GM21367 (cell line): Measurements from ENCODE around the gene CHFR.
"Not testable (repeated sequence)": the region's sequence is repeated elsewhere in the genome, so short reads cannot be mapped to it uniquely, and the experiment has no call there.

ENCODE experiments used
- ATAC-seq: cut with Tn5 transposase; IDR thresholded peaks from one replicate; pipeline ENCODE4 v1.9.1; 2021; ENCODE audit not compliant: unreplicated experiment

The CHFR gene

DNA sequence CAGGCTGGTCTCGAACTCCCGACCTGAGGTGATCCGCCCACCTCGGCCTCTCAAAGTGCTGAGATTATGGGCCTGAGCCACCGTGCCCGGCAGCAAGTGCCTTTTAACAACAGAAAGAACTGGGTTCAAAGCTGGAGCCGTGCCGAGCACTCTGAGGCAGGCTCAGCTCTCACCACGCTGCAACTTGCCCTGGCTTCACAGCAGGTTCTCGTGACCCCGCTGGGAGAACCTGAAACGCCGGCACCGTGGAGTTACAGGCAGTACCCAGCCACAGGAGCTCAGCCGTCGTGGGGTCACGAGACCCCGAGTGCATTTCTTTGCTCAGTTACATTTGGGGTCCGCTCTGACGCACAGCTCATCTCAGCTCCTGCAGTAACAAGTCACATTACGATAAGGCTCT is 73.2 kb downstream of the CHFR start:
- no peak for ATAC-seq

DNA sequence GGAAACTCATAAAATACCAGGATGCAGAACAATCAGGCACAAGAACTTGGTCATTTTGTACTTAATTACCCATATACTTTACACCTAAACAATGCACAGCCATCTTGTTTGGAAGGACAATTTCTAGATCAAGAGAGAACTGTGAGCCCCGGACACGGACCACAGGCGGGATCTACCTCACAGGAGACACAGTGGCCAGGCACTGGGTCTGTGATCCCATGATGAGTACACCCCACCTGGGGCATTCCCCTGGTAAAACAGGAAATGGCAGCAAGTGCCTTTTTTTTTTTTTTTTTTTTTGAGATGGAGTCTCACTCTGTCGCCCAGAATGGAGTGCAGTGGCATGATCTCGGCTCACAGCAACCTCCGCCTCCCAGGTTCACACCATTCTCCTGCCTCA is 74.0 kb downstream of the CHFR start:
- ATAC-seq = no peak

DNA sequence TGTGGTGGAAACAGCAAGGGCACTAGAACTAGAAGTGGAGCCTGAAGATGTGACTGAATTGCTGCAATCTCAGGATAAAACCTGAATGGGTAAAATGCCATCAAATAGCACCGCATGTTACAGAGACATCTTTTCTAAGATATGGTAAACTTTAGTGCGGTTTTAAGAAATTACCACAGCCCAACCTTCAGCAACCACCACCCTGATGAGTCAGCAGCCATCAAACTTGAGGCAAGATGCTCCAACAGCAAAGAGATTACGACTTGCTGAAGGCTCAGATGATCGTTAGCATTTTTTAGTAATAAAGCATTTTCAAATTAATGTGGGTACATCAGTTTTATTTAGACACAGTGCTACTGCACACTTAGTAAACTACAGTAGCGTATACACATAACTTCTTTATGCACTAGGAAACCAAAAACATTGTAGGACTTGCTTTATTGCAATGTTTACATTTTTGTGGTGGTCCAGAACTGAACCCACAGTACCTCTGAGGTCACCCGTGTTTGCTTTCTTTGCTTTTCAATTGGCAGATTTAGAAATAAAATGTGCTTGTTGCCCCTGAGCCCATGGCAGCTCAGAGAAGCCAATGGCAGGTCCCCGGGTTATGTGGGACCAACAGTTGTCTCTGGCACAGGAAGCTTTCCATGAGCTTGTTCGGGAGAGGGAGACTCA is 74.6 kb downstream of the CHFR start:
- ATAC-seq = no peak

DNA sequence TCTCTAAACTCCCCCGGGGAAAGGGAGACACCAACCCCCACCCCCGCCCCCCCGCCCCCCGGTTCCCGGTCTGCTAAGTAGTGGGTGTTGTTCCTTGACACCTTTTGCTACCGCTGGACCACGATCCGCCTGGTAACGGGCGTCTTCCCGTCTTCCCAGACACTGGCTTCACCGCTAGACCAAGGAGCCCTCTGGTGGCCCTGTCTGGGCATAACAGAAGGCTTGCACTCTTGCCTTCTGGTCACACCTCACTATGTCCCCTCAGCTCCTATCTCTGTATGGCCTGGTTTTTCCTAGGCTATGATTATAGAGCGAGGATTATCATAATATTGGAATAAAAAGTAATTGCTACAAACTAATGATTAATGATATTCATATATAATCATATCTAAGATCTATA is 78.0 kb downstream of the CHFR start:
- ATAC-seq = not testable (repeated sequence)

DNA sequence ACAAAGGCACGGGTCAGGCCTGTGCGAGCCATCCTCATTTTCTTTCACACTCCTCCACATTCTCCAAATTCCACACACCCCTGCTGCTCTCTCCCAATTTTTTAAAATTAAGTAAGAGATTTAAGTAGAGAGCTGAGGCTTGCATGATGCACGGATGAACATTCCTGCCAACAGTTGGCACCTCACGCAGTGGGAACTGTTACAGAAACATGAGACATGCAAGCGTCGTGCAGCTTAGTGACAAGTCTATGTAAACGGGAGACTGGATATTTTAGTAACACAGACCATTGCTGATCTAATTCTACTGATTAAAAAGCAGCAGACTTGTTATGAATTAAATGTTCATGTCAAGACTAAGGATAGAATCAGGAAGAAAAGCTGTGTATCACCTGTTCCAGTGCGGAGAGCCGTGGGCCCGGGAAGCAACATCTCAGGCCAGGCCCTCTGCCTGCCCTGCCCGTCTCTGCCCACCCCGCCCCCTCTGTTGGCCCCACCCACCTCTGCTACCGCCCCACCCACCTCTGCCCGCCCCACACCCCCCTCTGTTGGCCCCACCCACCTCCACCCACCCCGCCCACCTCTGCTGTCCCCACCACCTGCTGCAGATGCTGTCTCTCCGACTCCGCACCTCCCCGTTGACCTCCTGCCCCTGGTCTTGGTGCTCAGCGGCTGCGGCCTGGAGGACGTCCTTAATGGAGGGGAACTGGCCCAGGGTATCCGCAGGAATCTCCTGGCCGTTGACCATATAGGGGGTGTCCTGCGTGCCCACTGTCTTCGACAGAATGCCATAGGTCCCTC is 79.9 kb downstream of the CHFR start:
- ATAC-seq = no peak

DNA sequence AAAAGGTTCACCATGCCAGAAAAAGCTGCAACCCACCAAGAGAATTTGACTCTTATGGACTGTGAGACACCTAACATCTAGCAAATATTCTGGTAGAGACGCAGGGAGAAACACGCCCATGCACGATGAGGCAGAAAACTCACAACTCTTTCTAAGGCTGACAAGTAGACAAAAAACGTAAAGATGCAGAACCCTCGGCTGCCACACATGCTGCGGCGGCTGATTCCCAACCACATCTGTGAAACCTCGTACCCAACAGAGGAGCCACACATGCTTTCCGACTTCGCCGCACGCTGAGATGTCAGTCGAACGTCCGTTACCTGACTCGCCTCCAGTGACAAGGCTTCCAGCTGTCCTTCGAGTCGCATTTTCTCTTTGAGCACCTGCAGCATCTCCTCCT is 80.5 kb downstream of the CHFR start:
- ATAC-seq = no peak

DNA sequence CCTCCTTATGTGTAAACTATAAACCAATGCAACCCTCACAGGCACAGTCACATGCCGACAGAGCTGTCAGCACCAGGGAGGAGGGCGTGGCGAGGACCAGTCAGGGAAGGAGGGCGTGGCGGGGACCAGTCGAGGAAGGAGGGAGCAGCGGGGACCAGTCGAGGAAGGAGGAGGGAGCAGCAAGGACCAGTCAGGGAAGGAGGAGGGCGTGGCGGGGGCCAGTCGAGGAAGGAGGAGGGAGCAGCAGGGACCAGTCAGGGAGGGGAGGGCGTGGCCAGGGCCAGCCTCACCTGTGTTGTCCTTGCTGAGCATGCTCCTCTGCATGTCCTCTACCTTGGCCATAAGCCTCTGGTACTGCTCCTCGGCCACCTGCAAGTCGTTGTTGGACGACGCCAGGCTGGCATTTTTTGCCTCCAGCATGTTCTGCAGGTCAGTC is 83.0 kb downstream of the CHFR start:
- no peak for ATAC-seq

DNA sequence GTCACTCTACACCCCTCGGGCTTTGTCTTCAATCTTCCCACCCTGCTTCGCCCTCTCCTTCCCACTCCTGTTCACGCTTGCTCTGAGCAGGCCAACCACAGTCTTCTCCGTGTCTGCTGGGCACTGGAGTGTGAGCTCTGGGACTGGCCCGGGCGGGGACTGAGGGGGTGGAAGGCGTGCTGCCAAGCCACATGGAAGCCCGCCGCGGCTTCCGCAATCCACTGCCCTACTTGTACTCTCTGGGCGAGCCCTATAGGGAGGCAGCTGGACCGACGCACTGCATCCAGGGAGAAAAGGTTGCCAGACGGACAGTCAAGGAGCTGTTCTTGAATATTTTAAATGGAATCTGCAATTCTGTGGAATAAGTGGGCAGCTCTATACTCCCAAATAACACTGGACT is 83.5 kb downstream of the CHFR start:
- ATAC-seq = no peak

DNA sequence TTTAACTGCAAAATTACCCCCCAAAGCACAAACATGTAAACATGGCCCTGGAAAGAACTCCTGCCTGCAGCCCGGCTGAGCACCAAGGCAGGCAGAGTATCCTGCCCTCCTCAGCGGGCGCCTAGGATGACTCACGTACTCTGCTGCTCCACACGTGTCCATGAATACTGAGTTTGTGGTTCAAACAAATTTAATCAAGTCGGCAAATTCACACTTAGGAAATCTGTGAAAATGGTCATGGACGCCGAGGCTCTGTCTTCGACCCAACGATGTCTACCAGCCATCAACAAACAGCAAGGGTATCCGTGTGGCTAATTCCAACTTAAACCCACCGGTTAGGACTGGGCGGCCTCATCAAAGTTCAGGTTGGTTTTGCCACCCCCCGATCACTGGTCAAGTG is 84.3 kb downstream of the CHFR start:
- ATAC-seq = no peak

DNA sequence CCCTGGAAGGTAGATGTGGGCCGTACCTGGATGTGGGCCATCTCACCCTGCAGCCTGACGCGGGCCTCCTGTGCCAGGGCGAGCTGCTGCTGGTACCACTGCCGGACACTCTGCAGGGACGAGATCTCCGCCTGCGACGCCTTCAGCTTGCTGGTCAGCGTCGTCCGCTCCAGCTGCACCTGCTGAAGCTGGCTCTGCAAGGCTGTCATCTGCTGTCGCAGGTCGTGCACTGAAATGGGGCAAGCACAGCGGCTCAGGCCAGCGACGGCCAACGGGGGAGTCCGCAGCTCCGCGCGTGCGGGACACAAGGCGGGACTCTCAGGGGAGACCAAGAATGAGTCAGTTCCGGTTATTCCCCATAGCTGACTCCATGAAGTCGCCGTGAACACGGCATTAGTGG is 85.7 kb downstream of the CHFR start:
- no peak for ATAC-seq

DNA sequence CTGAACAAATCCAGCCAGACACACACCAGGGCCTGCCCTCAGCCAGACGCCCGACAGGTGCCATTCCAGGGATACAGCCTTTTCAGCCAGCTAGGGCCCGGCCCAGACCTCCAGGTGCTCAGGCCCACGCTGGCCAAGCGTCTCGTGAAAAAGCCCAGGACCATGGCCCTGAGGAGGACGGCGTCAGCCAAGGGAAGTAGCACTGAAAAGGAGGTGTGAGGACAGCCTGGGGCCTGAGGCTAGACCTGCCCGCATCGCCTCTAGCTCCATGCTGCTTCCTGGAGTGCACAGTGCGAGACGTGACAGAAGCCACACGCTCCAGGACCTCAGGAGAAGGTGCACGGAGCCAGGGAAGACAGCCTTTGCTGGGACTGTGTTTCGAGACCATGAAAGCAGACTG is 88.6 kb downstream of the CHFR start:
- ATAC-seq = no peak

DNA sequence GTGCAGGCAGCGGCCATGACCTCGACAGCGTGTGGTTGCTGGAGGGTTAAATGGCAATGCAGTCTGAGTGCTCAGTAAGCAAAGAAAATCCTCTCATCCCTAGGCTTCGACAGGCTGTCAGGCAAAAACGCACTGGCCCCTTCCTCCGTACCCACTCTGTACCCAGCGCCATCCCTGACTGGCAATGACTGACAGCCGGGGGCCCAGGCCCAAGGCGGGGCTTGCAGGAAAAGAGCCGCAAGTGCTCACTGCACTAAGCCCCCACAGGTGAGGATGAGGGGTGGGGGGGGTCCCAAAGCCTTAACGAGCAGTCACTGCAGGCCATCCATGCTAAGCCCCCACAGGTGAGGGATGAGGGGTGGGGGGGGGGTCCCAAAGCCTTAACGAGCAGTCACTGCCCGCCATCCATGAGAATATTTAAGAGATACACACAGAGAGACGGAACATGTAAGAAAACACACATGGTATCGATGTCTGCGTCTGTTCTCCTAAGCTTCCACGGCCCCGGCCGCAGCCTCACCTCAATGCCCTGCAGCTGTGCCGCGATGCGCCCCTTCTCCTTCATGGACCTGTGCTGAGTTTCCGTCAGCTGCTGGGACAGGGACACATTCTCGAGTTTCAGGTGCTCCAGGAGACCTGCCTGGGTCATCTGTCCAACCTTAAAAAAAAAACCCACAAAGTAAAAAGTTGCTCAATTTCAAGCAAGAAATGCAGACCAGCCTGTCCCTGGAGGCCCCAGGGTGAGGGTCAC is 89.4 kb downstream of the CHFR start:
- no peak for ATAC-seq

DNA sequence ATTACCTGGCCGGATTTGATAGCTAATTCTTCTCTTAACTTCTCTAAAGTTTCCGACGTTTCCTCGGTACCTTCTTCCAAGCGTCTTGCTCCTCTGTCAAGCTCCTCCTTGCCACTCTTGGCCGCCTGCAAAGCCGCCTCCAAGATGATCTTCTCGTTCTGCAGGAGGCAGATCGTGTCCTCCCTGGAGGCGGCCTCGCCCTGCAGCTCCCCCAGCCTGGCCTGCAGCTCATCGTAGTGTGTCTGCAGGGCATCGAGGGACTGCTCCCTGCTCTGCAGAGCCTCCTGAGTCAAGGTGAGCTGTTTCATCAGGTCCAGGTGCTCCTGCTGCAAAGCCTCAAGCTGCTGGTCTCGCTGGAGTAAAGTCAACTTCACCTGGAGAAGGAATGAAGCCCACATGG is 91.6 kb downstream of the CHFR start:
- ATAC-seq = no peak

DNA sequence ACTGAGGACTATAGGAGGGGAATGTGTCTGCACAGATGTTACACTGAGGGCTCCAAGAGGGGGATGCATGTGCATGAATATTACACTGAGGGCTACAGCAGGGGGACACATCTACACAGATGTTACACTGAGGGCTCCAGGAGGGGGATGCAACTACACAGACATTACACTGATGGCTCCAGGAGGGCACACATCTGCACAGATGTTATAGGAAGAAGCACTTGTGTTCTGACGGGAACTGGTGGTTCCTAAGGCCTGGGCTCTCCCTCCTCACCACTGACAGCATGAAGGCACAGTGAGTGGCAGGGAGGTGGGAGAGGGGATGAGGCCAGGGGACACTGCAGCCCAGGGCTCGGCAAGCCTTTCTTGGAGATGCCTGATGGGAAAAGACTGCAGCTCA is 95.5 kb downstream of the CHFR start:
- ATAC-seq = not testable (repeated sequence)

DNA sequence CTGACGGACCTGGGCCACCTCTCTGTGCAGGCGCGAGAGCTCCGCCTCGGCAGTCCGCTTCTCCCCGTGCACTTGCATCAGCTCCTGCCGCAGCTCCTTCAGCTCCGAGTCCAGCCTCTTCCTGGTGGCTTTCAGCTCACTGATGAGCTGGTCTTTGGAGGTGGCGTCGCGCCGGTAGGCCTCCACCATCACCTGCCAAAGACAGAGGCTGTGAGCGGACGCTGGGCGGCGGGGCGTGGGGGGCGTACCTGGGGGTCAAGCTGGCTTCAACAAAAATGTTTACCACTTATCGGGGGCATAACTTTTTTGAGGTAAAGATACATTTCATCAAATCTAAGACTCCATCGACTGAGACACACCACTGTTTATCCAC is 98.3 kb downstream of the CHFR start:
- no peak for ATAC-seq

DNA sequence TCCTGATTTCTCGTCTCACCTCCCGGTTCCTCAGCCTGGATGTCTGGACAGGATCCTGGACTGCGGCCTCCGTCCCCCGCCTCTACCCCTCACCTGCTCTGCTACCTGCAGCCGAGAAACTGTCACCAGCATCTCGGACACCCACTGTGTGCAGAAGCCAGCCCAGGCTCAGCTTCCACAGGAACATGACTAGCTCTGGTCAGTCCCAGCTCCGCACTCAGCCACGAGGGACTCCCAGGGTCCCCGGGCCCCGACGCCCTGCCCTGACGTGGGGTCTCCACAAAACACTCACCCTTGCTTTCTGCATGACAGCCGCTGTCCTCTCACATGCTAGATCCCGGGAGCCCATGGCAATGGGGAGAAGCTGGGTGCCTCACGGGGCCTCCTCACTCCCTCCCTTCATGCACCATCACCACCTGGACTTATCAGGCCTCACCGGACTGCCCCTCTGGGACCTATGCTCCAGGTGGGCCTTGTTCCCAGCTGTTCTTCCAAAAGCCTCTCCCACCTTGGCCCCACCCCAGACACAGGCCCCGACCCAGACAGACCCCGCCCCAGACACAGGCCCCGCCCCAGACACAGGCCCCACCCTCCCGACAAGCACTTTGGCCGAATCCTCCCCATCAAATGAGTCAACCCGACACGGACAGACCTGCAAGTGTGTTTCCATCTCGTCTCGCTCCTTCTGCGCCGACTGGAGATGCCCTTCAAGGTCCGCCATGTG is 98.9 kb downstream of the CHFR start:
- no peak for ATAC-seq

DNA sequence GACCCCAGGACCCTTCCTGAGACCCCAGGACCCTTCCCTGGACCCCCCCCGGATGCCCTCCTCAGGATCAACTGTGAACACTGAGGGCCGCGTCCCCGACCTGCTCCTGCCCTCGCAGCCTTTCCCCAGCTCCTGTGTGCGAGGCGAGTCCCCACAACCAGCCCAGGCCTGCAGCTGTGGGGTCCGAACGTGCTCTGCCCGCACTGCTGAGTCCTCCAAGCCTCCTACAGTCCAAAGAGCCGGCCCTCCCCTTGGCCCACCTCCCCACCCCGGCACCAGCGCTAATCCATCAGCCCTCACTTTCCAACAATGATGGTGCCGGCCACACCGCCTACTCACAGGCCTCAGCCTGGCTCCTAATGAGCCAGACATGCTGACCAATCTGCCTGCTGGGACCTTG is 99.5 kb downstream of the CHFR start:
- no peak for ATAC-seq

DNA sequence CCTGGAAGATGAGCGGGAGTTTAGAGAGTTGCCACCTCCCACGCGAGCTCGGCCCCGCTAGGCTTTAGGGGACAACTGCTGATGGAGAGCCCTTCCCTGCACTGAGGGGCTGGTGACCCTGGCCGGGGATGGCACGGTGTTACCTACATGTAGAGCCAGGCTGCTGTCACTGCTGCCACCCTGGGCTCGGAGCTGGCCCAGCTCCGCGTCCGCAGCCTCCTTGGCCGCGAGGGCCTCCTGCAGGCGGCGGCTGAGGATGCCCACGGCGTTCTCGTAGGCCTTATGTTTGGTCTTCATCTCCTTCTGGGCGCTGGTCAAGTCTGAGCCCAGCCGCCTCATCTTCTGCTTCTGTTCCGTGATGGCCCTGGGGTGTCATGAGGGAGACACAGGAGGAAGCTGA is 101.2 kb downstream of the CHFR start:
- no peak for ATAC-seq

DNA sequence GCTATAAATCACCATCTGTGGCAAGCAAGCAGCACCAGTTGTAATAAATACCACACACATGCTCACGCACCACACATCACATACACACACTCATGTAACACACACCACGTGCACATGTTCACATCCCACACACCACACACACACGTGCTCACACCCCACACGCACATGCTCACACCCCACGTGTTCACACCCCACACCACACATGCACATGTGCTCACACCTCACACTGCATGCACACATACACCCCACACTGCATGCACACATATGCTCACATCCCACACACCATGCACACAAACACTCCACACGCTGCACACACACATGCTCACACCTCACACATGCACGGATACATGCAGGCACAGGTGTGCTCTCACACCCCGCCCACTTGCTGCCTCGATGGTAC is 102.8 kb downstream of the CHFR start:
- no peak for ATAC-seq

DNA sequence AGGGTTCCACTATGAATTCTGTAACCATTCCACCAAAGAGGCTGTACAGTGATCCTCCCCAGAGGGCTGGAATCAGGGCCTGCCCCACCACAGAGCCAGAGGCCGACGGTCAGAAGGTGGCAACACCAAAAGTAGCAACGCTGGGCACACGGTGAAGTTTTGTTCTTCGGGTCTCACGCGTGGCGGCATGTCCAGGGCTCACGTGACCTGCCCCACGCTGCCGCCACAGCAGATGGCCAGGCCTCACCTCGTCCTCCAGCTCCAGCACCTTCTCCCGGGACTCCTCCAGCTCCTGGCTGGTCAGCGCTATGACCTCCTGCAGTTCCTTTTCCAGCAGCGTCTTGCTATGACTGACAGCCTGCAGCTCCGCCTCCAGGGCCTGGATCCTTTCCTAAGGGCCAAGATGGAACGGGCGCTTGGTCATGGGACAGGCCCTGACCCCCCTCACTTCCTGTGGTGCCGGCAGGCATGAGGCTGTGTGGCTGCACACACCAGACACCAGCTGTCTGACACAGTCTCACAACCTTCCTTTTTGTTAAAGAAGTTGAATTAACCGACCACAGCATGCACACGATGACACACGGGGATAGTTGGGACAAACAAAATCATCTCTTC is 103.4 kb downstream of the CHFR start:
- ATAC-seq = no peak
